ENCODE data around the gene RITA1.

DNA sequence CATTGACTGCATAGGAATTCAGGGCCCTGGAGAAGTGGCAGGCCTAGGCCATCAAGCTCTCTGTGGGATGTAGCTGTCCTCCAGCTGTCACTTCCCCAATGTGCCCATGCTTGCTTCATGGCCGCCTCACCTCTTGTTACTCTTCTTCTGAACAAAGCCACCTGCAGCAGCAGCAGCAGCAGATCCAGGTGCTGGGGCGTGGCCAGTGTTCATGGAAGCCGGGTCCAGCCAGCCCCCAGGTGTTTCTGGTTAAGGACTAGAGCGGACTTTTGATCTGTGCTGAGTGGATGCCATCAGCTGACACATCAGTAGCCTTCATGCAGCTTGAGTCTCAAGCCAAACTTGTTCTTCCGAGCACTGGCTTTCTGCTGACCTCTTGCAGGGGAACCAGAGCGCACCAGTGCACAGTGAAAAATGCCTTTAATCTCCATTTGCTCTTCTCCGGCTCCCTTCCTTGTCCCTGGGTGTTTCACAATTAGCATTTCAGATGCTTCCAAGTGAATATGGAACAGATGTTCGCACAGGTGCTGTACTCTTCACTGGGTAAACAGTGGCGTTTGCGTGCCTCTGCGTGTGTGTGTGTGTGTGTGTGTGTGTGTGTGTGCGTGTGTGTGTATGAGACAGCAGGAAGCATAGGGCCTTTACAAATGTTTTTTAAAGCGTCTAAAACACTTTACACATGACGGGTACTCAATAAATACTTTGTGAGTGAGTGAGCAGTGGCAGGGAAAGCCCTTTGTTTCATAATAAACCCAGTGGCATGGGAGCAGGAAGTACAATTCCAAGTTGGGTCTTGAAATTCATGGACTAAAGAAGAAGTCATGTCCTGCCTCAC, 55.9 kb downstream of the RITA1 start:
- TF ChIP-seq, protein P1, sequence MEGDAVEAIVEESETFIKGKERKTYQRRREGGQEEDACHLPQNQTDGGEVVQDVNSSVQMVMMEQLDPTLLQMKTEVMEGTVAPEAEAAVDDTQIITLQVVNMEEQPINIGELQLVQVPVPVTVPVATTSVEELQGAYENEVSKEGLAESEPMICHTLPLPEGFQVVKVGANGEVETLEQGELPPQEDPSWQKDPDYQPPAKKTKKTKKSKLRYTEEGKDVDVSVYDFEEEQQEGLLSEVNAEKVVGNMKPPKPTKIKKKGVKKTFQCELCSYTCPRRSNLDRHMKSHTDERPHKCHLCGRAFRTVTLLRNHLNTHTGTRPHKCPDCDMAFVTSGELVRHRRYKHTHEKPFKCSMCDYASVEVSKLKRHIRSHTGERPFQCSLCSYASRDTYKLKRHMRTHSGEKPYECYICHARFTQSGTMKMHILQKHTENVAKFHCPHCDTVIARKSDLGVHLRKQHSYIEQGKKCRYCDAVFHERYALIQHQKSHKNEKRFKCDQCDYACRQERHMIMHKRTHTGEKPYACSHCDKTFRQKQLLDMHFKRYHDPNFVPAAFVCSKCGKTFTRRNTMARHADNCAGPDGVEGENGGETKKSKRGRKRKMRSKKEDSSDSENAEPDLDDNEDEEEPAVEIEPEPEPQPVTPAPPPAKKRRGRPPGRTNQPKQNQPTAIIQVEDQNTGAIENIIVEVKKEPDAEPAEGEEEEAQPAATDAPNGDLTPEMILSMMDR (IDR thresholded peaks at IDR 0.05): no peak
- no peak for TF ChIP-seq POLR2A (IDR thresholded peaks at IDR 0.05; ENCODE audit: low read depth)
- TF ChIP-seq POLR2AphosphoS5 (IDR thresholded peaks at IDR 0.05): no peak

Measured in esophagus muscularis mucosa (tissue), 3 donors.